ENCODE results near the gene CAPN15. TPM values are rescaled to one million over a fixed set of nuclear protein-coding genes. Genes with fewer than 3 reads are reported as not detected.

The CAPN15 gene
- total RNA-seq, 1 donor: 43.9 TPM

- no peak for TF ChIP-seq CTCF (IDR thresholded peaks at IDR 0.05; ENCODE audit: insufficient read depth, low read length)
- no peak overlapping the region for H3K4me3 ChIP-seq (ENCODE audit: low read depth, low read length)
- DNase-seq (ENCODE audit: low read depth): no peak
Measured at GRCh38 chr16:560701-561412, 33.3 kb downstream of the CAPN15 start.

GRCh38 chr16:561413-561794 is 33.9 kb downstream of the CAPN15 start:
- H3K4me3 ChIP-seq (ENCODE audit: low read depth, low read length): no peak overlapping the region
- no peak for TF ChIP-seq CTCF (IDR thresholded peaks at IDR 0.05; ENCODE audit: insufficient read depth, low read length)
- DNase-seq (ENCODE audit: low read depth): no peak

- TF ChIP-seq CTCF (IDR thresholded peaks at IDR 0.05; ENCODE audit: insufficient read depth, low read length): no peak
- DNase-seq (ENCODE audit: low read depth): no peak
- no peak overlapping the region for H3K4me3 ChIP-seq (ENCODE audit: low read depth, low read length)
Measured at GRCh38 chr16:561957-562938, 34.7 kb downstream of the CAPN15 start.

GRCh38 chr16:563072-563644 is 35.6 kb downstream of the CAPN15 start:
- no peak overlapping the region for H3K4me3 ChIP-seq (ENCODE audit: low read depth, low read length)
- no peak for TF ChIP-seq CTCF (IDR thresholded peaks at IDR 0.05; ENCODE audit: insufficient read depth, low read length)
- no peak for DNase-seq (ENCODE audit: low read depth)

GRCh38 chr16:564690-565418 is 37.3 kb downstream of the CAPN15 start:
- TF ChIP-seq CTCF (IDR thresholded peaks at IDR 0.05; ENCODE audit: insufficient read depth, low read length): no peak
- H3K4me3 ChIP-seq (ENCODE audit: low read depth, low read length): no peak overlapping the region
- no peak for DNase-seq (ENCODE audit: low read depth)
